Psoas muscle (tissue), 8 donors: ENCODE measurements around the gene DSEL. TPM values are rescaled to one million over a fixed set of nuclear protein-coding genes. Genes with fewer than 3 reads are reported as not detected.

Experiments used
- ATAC-seq, 4 donors: fragments of 200-7000 bp; cut with Tn5 transposase; one replicate each; pipeline ENCODE4 v1.9.1; 2020; ENCODE audit warnings: moderate library complexity in 3 of 4, mild to moderate bottlenecking in 2 of 4
- DNase-seq, 2 donors: peaks; one replicate each; pipeline ENCODE4 v3.0.0-alpha.2; 2020
- H3K27ac ChIP-seq: fragments of 200-600 bp; one replicate; pipeline ENCODE4 v1.8.0; 2022
- H3K27me3 ChIP-seq, 3 donors: fragments of 200-600 bp in 1 of 3; one replicate each; pipeline versions ENCODE4 v1.6.1 to v1.8.0; 2013 to 2022; ENCODE audit warnings: low read length in 2 of 3, mild to moderate bottlenecking in 2 of 3, moderate library complexity in 1 of 3; ENCODE audit not compliant: insufficient read depth in 3 of 3
- H3K36me3 ChIP-seq, 2 donors: fragments of 200-600 bp in 1 of 2; one replicate each; pipeline versions ENCODE4 v1.6.1 to v1.8.0; 2013 to 2022; ENCODE audit warnings: low read depth in 1 of 2, mild to moderate bottlenecking in 1 of 2, moderate library complexity in 1 of 2; ENCODE audit not compliant: insufficient read depth in 1 of 2
- H3K4me1 ChIP-seq: fragments of 200-600 bp; one replicate; pipeline ENCODE4 v1.8.0; 2022
- H3K4me3 ChIP-seq: fragments of 200-600 bp; one replicate; pipeline ENCODE4 v1.8.0; 2022; ENCODE audit warnings: mild to moderate bottlenecking
- H3K9me3 ChIP-seq: fragments of 200-600 bp; one replicate; pipeline ENCODE4 v1.8.0; 2022
- CTCF ChIP-seq: fragments of 200-600 bp; IDR thresholded peaks from one replicate; pipeline ENCODE4 v1.8.0; 2022; ENCODE audit warnings: antibody characterized with exemption
- WGBS, 3 donors: extraction: QIAGEN DNeasy Blood & Tissue Kit; methylation state at CpG; one replicate each; pipeline versions ENCODE4 v1.1.6 to v1.1.7; 2013; 5-methylcytosine and 5-hydroxymethylcytosine counted together
- intact Hi-C, 2 donors: fragments of 100-400 bp; cut with DNase I; formaldehyde crosslinking; loops; one replicate each; pipeline versions ENCODE4 v1.11.0 to v1.14.2; 2022
- polyA plus RNA-seq, 3 donors: library from polyadenylated mRNA; stranded (reverse); fragments of 200-250 nt; gene quantifications; one replicate each; pipeline ENCODE4 v1.2.3, GENCODE V29; 2013
- total RNA-seq, 4 donors: library from RNA; stranded (reverse); fragmentation: NEBNext Ultra II Directional in 2 of 4; extraction: Animal tissue kit (Norgen Biotek cat#: 25700) in 2 of 4; gene quantifications; one replicate each; pipeline versions ENCODE4 v1.2.1 to v1.2.4, GENCODE V29; 2021 to 2023
- donor health status: healthy with polysubstance abuse.
- donor health status: DM: no; HTN: no; CAD: no; lungs with moderate emphysema.
- donor health status: Bipolar disorder and iron deficiency.
- donor health status: healthy.
- donor health status: DM: yes; HTN: yes; CAD: no.
- donor health status: DM: no; HTN: no; CAD: no.
- donor health status: DM: no; HTN: no; CAD: no.
- donor health status: DM: yes; HTN: yes; CAD: no.

DSEL gene
- total and polyA plus RNA-seq, 7 donors, result 0.48 to 5.0 (median 1.4) TPM

- 18 to 49% (median 32%) methylated on average over 3 of the region's 3 CpGs for WGBS, 3 donors
- no peaks in the 10 kb centered on the region for H3K36me3 ChIP-seq
Measured at GRCh38 chr18:67500522-67501205, 15.9 kb downstream of the DSEL start.

GRCh38 chr18:67496469-67496868 is 20.1 kb downstream of the DSEL start:
- Histone ChIP-seq H3K4me1 (no peaks in the 10 kb centered on the region), H3K9me3 (no peaks in the 10 kb centered on the region), H3K4me3 (no peak overlapping the region), H3K27ac (no peak overlapping the region), H3K36me3 (no peaks in the 10 kb centered on the region), H3K27me3 (no peaks in the 10 kb centered on the region)
- no peak for TF ChIP-seq CTCF
- DNase-seq, result no peak
- ATAC-seq, result no peak
- intact Hi-C loops, result no loop called here
- whole genome bisulfite sequencing, 3 donors, result 49 to 60% (median 55%) methylated on average over 4 of the region's 4 CpGs

More at GRCh38 chr18:67500522-67501205, 15.9 kb downstream of the DSEL start:
- TF ChIP-seq CTCF, result no peak
- Histone ChIP-seq H3K9me3 (no peaks in the 10 kb centered on the region), H3K4me3 (no peak overlapping the region), H3K4me1 (no peaks in the 10 kb centered on the region), H3K27me3 (no peaks in the 10 kb centered on the region), H3K27ac (no peak overlapping the region)
- DNase-seq (no peak), ATAC-seq (no peak)
- intact Hi-C loops, result no loop called here

GRCh38 chr18:67486534-67486933 is 30.0 kb downstream of the DSEL start:
- no peak overlapping the region for H3K4me3 ChIP-seq
- DNase-seq (no peak), ATAC-seq (no peak)
- H3K4me1 ChIP-seq, result no peaks in the 10 kb centered on the region
- H3K27me3 ChIP-seq, result no peaks in the 10 kb centered on the region
- no peak overlapping the region for H3K27ac ChIP-seq
- no peaks in the 10 kb centered on the region for H3K9me3 ChIP-seq
- no peaks in the 10 kb centered on the region for H3K36me3 ChIP-seq
- intact Hi-C loops, result no loop called here
- no peak for TF ChIP-seq CTCF

GRCh38 chr18:67485655-67486054 is 30.9 kb downstream of the DSEL start:
- intact Hi-C loops, result no loop called here
- Histone ChIP-seq H3K27me3 (no peaks in the 10 kb centered on the region), H3K27ac (no peak overlapping the region), H3K4me3 (no peak overlapping the region), H3K36me3 (no peaks in the 10 kb centered on the region), H3K9me3 (no peaks in the 10 kb centered on the region), H3K4me1 (no peaks in the 10 kb centered on the region)
- no peak for TF ChIP-seq CTCF
- no peak for ATAC-seq
- WGBS, 3 donors, result 87 to 91% (median 89%) methylated on average over 3 of the region's 3 CpGs
- no peak for DNase-seq

- Histone ChIP-seq H3K27me3 (no peaks in the 10 kb centered on the region), H3K4me3 (no peak overlapping the region), H3K27ac (no peak overlapping the region), H3K9me3 (no peaks in the 10 kb centered on the region), H3K36me3 (no peaks in the 10 kb centered on the region), H3K4me1 (no peaks in the 10 kb centered on the region)
- DNase-seq, result no peak
- no peak for TF ChIP-seq CTCF
- no peak for ATAC-seq
- 90 to 94% (median 94%) methylated on average over 2 of the region's 2 CpGs for WGBS, 3 donors
- intact Hi-C loops, result no loop called here
Measured at GRCh38 chr18:67484458-67484857, 32.1 kb downstream of the DSEL start.
